ENCODE data around the gene SDS.

GRCh38 chr12:113453330-113453729 is 49.6 kb upstream of the SDS start:
- TF ChIP-seq POLR2AphosphoS5 (IDR thresholded peaks at IDR 0.05; ENCODE audit: borderline replicate concordance, low read depth, low read length) (no peak), EZH2 (IDR thresholded peaks at IDR 0.05) (no peak)

Data from SK-N-MC (cell line).